Activated CD4-positive, alpha-beta T cell treated with anti-CD3 and anti-CD28 coated beads, Interleukin-10, Interleukin-2, amounts not matched to agents 100 ng/mL and 50 ng/mL, durations not matched to agents 16 hours and 8 hours (primary cell): ENCODE results near the gene RAB40A.
"Not testable (repeated sequence)": the region's sequence is repeated elsewhere in the genome, so short reads cannot be mapped to it uniquely, and the experiment has no call there.

Experiments used
- DNase-seq: peaks from one replicate; pipeline ENCODE4 v3.0.0-alpha.2; 2020

RAB40A gene

DNA sequence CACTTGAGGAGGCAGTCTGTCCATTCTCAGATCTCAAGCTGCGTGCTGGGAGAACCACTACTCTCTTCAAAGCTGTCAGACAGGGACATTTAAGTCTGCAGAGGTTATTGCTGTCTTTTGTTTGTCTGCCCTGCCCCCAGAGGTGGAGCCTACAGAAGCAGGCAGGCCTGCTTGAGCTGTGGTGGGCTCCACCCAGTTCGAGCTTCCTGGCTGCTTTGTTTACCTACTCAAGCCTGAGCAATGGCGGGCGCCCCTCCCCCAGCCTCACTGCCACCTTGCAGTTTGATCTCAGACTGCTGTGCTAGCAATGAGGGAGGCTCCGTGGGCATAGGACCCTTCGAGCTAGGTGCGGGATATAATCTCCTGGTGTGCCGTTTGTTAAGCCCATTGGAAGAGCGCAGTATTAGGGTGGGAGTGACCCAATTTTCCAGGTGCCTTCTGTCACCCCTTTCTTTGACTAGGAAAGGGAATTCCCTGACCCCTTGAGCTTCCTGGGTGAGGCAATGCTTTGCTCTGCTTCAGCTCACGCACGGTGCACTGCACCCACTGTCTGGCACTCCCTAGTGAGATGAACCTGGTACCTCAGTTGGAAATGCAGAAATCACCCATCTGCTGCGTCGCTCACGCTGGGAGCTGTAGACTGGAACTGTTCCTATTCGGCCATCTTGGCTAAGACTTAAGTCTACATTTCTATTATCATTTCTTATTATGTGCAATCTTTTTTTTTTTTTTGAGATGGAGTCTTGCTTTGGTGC is 59.1 kb downstream of the RAB40A start:
- DNase-seq, result not testable (repeated sequence)

DNA sequence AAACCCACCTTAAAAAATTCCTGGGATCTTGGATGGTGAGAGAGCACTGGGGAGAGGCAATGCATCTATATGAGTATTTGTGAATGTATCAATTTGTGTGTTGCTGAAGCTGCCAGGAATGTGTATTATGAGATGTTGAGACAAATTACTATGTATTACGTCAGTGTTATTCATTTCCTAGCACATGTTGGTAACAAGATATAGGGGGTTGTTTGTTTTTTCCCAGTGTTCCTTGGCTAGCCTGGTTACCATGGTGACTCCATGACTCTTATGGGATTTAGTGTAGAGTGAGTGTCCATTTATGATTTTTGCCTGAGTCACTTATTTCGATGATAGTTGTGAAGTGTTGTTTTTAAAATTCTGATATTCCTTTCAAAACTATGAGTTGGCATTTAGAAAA is 65.6 kb downstream of the RAB40A start:
- DNase-seq, result no peak
